ENCODE data around the gene STAM. TPM values are rescaled to one million over a fixed set of nuclear protein-coding genes. Genes with fewer than 3 reads are reported as not detected.

Gene STAM
- total and polyA plus RNA-seq, 7 donors: 5.4 to 19.3 (median 13.7) TPM

DNA sequence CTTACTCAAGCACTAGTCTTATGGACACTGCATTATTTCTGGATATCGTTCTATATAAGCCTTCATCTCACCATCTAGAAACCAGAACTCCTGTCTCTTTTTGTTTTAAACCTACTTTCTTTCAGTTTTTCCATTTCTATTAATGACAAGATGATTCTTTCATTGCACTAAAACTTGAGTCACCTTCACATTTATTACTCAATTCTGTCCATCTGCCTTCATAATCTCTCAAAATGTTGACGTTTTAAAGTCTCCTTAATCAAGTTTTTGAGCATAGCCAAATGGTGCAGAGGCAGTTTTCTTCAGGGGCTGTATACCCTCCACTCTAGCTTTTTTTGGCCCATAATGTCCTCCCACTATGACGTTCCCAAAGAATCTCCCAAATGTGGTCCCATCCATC, 17.6 kb downstream of the STAM start:
- TF ChIP-seq, protein P1, sequence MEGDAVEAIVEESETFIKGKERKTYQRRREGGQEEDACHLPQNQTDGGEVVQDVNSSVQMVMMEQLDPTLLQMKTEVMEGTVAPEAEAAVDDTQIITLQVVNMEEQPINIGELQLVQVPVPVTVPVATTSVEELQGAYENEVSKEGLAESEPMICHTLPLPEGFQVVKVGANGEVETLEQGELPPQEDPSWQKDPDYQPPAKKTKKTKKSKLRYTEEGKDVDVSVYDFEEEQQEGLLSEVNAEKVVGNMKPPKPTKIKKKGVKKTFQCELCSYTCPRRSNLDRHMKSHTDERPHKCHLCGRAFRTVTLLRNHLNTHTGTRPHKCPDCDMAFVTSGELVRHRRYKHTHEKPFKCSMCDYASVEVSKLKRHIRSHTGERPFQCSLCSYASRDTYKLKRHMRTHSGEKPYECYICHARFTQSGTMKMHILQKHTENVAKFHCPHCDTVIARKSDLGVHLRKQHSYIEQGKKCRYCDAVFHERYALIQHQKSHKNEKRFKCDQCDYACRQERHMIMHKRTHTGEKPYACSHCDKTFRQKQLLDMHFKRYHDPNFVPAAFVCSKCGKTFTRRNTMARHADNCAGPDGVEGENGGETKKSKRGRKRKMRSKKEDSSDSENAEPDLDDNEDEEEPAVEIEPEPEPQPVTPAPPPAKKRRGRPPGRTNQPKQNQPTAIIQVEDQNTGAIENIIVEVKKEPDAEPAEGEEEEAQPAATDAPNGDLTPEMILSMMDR (IDR thresholded peaks at IDR 0.05): no peak
- TF ChIP-seq EP300 (IDR thresholded peaks at IDR 0.05) (no peak), POLR2AphosphoS5 (IDR thresholded peaks at IDR 0.05) (no peak), POLR2A (IDR thresholded peaks at IDR 0.05) (no peak)
- H3K27me3 ChIP-seq: no peaks in the 10 kb centered on the region
- 89 to 93% methylated on average over 3 of the region's 3 CpGs for WGBS, 2 donors
- H3K9me3 ChIP-seq: no peaks in the 10 kb centered on the region
- H3K27ac ChIP-seq: no peak overlapping the region
- peaks cover 0 to 19% (median 0%) of the 10 kb centered on the region in 4 donors for H3K36me3 ChIP-seq
- H3K4me3 ChIP-seq: no peak overlapping the region
- no peak for DNase-seq
- intact Hi-C loops (cut with DNase I): no loop called here
- H3K4me1 ChIP-seq: no peaks in the 10 kb centered on the region

DNA sequence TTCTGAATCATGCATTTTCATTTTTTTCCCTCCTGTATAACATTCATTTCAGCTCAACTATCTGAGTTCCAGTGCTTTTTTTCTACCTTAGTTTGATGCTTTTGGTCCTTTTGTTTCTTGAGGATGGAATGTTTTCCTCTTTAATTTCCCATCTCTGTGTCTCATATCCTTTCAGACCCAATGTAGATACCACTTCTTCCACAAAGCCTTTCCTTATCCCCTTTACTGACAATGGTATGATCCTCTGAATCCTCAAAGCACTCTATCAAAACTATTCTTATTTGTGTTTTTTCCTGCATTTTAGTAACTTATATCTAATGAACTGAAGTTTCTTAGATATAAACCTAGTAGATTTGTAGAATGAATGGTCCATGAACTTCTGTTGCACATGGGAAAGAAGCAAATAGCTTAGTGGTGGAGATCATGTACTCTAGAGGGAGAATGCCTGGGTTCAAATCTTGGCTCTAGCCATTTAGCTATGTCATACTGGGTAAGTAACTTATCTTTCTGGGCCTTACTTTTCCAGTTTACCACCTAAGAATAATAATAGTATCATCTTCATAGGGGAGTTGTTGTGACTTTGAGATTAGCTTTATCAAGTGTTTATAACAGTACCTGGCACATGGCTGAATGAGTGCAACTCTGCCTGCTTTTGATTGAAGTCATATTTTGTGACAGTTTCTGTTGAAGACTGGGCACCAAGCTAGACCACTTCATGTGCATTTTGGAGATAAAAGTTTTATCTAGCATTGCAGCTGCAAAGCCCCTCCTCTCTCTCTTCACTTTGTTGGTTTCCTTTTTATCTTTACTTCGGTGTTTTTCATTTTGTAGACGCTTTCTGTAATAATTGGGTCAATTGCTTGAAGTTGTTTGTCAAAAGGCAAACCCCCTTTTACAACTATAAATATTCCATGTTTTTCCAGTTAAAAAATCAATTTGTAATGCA, 18.5 kb downstream of the STAM start:
- intact Hi-C loops (cut with DNase I): no loop called here
- no peaks in the 10 kb centered on the region for H3K27me3 ChIP-seq
- H3K27ac ChIP-seq: no peak overlapping the region
- no peak overlapping the region for H3K4me3 ChIP-seq
- peaks cover 0 to 19% (median 0%) of the 10 kb centered on the region in 4 donors for H3K36me3 ChIP-seq
- TF ChIP-seq, protein P1 (IDR thresholded peaks at IDR 0.05): no peak
- no peaks in the 10 kb centered on the region for H3K9me3 ChIP-seq
- DNase-seq: no peak
- no peaks in the 10 kb centered on the region for H3K4me1 ChIP-seq
- WGBS, 2 donors: 52 to 81% methylated on average over 2 of the region's 2 CpGs

DNA sequence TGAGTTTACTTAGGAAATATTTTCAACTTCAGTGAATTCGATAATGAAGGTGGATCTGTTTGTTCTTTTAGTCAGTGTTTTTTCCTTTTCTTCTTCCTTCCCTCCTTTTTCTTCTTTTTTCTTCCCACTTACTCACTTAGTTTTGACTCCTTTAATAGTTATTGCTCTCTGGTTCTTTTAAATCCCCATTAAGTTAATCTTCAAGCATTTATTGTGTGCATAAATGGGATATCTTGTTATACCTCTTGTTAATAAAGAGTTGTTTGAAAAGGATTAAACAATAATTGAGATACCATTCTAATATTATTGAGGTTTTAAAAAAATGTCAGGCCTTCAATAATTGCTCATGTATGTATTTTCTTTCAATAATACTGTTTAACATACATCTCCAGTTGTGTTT, 19.5 kb downstream of the STAM start:
- Histone ChIP-seq H3K4me3 (no peak overlapping the region), H3K27ac (no peak overlapping the region), H3K27me3 (no peaks in the 10 kb centered on the region), H3K9me3 (no peaks in the 10 kb centered on the region), H3K4me1 (no peaks in the 10 kb centered on the region), H3K36me3 (peaks cover 0 to 19% (median 0%) of the 10 kb centered on the region in 4 donors)
- no peak for TF ChIP-seq EP300 (IDR thresholded peaks at IDR 0.05)
- TF ChIP-seq POLR2AphosphoS5 (IDR thresholded peaks at IDR 0.05): no peak
- TF ChIP-seq POLR2A (IDR thresholded peaks at IDR 0.05): no peak
- TF ChIP-seq, protein P1 (IDR thresholded peaks at IDR 0.05): no peak
- WGBS, 2 donors: 74 to 75% methylated on average over 1 of the region's 1 CpG
- intact Hi-C loops (cut with DNase I): no loop called here
- DNase-seq: no peak

DNA sequence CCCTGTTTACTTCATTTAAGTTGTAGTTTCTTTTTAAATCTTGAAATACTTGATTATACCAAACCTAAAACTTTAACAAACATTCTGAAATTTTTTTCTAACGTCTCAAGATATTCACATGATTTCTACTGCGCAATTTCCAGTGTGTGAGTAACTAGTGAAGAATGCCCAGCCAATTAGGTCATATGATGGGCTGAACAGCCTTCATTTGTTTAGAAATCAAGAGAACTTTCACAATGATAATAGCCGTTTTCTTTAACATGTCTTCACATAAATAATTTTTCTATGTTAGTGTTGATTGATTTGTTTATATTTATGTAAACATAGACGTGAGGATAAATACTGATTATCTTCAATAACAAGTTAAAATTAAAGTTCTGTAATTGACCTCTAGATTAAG, 21.8 kb downstream of the STAM start:
- intact Hi-C loops (cut with DNase I): no loop called here
- peak overlapping the region in 1 of 4 donors; percentile 4 for H3K4me3 ChIP-seq
- H3K4me1 ChIP-seq: no peaks in the 10 kb centered on the region
- H3K36me3 ChIP-seq: peaks cover 0 to 19% (median 0%) of the 10 kb centered on the region in 4 donors
- no peak for DNase-seq
- H3K9me3 ChIP-seq: no peaks in the 10 kb centered on the region
- 59 to 82% methylated on average over 4 of the region's 4 CpGs for WGBS, 2 donors
- TF ChIP-seq EP300 (IDR thresholded peaks at IDR 0.05): peak in 2 of 4 donors; percentile 20 to 69
- TF ChIP-seq, protein P1 (IDR thresholded peaks at IDR 0.05): no peak
- TF ChIP-seq POLR2A (IDR thresholded peaks at IDR 0.05): no peak
- peak; percentile 49 to 83 (median 57) for TF ChIP-seq POLR2AphosphoS5 (IDR thresholded peaks at IDR 0.05)
- H3K27ac ChIP-seq: peak overlapping the region; percentile 61 to 64 (median 63)
- no peaks in the 10 kb centered on the region for H3K27me3 ChIP-seq
